ENCODE results near the gene PRELID2.
"Not testable (repeated sequence)": the region's sequence is repeated elsewhere in the genome, so short reads cannot be mapped to it uniquely, and the experiment has no call there.

Gene PRELID2

DNA sequence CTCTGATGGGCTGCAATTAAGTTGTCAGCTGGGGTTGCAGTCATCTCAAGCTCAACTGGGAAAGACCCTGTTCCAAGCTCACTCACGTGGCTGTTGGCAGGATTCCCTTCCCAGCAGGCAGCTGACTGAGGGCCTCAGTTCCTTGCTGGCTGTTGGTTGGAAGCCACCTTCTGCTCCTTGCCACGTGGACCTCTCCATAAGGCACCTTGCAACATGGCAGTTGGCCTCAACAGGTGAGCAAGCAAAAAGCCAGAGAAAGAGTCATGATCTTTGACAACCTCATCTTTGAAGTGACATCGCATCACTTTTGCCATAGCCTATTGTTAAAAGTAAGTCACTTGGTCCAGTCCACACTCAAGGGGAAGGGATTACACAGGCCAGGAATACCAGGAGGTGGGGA is 17.8 kb upstream of the PRELID2 start:
- no peak for TF ChIP-seq CTCF (conservative IDR thresholded peaks at IDR 0.05)
- no peak overlapping the region for H3K27ac ChIP-seq

- no peak for TF ChIP-seq CTCF (conservative IDR thresholded peaks at IDR 0.05)
- H3K27ac ChIP-seq: no peak overlapping the region
Observed at GRCh38 chr5:145848854-145849253, 13.7 kb upstream of the PRELID2 start.

- TF ChIP-seq CTCF (conservative IDR thresholded peaks at IDR 0.05): no peak
- no peak overlapping the region for H3K27ac ChIP-seq
Observed at GRCh38 chr5:145847499-145848497, 12.7 kb upstream of the PRELID2 start.

GRCh38 chr5:145846081-145846480 is 10.9 kb upstream of the PRELID2 start:
- no peak overlapping the region for H3K27ac ChIP-seq
- TF ChIP-seq CTCF (conservative IDR thresholded peaks at IDR 0.05): no peak

DNA sequence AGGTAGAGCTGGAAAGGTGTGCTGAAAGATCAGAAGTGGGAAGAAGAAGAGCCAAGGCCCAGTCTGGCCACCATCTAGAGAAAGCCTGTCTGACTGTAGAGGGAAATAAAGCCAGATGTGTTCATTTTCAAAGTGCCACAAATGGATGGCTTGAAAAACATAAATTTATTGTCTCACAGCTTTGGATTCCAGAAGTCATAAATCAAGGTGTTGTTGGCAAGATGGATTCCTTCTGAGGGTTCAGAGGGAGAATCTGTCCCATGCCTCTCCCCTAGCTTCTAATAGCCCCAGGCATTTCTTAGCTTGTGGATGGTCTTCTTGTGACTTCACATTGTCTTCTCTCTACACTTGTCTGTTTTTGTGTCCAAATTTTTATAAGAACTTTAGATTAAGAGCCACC is 6.2 kb upstream of the PRELID2 start:
- H3K27ac ChIP-seq: no peak overlapping the region
- TF ChIP-seq CTCF (conservative IDR thresholded peaks at IDR 0.05): no peak

GRCh38 chr5:145840458-145841132 is 5.5 kb upstream of the PRELID2 start:
- TF ChIP-seq CTCF (conservative IDR thresholded peaks at IDR 0.05): no peak
- no peak overlapping the region for H3K27ac ChIP-seq

DNA sequence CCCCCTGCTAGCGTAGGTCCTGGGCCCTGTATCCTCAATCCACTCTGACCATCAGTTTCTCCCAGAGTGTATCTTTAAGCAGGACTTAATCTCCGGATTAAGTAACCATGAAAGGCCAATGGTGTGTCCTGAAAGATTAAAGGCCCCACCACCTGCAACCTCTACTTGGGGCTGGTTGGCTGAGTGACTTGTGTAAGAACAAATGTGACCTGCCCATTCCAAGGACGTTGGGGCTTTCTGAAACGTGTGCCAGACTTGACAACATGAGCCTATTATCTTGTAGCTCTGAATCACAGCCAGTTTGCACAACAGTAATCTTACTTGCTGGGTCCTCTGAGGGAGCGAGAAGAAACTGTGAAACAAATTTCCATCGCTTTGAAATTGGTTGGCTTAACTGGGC is 3.1 kb upstream of the PRELID2 start:
- no peak overlapping the region for H3K27ac ChIP-seq
- no peak for TF ChIP-seq CTCF (conservative IDR thresholded peaks at IDR 0.05)

- not testable (repeated sequence) for H3K27ac ChIP-seq
Observed at GRCh38 chr5:145836241-145836640, 1.1 kb upstream of the PRELID2 start.

Data from VCaP (cell line).